Nephron (organoid): ENCODE measurements around the gene DOLK.
A peak's percentile ranks its signal among the peaks of the same experiment; 100 is the strongest.
"Not testable (repeated sequence)": the region's sequence is repeated elsewhere in the genome, so short reads cannot be mapped to it uniquely, and the experiment has no call there.

Experiments
- H3K27ac Mint-ChIP-seq, 3 experiments: 2 replicates each; pipeline ENCODE4 v1.8.0; 2020; ENCODE audit warnings: mixed read lengths in 3 of 3, mild to moderate bottlenecking in 2 of 3, moderate library complexity in 1 of 3
- H3K27me3 Mint-ChIP-seq: 2 replicates; pipeline ENCODE4 v1.8.0; 2021; ENCODE audit warnings: low read depth, mild to moderate bottlenecking, moderate library complexity, mixed read lengths
- H3K36me3 Mint-ChIP-seq: 2 replicates; pipeline ENCODE4 v1.8.0; 2020; ENCODE audit warnings: low read depth, mixed read lengths
- H3K4me1 Mint-ChIP-seq: 2 replicates; pipeline ENCODE4 v1.8.0; 2020; ENCODE audit warnings: mixed read lengths
- H3K4me3 Mint-ChIP-seq, 3 experiments: 2 replicates each; pipeline ENCODE4 v1.8.0; 2020; ENCODE audit warnings: mild to moderate bottlenecking in 3 of 3, mixed read lengths in 3 of 3, moderate library complexity in 2 of 3
- H3K9me3 Mint-ChIP-seq: 2 replicates; pipeline ENCODE4 v1.8.0; 2020; ENCODE audit warnings: mixed read lengths
- TF ChIP-seq, protein P1 (sequence below), 3 experiments: fragments of 200-600 bp; sonication (generic); IDR thresholded peaks; one replicate each; pipeline ENCODE4 v1.5.0; 2021; ENCODE audit warnings: antibody characterized with exemption in 3 of 3; ENCODE audit not compliant: unreplicated experiment in 3 of 3

Gene DOLK

DNA sequence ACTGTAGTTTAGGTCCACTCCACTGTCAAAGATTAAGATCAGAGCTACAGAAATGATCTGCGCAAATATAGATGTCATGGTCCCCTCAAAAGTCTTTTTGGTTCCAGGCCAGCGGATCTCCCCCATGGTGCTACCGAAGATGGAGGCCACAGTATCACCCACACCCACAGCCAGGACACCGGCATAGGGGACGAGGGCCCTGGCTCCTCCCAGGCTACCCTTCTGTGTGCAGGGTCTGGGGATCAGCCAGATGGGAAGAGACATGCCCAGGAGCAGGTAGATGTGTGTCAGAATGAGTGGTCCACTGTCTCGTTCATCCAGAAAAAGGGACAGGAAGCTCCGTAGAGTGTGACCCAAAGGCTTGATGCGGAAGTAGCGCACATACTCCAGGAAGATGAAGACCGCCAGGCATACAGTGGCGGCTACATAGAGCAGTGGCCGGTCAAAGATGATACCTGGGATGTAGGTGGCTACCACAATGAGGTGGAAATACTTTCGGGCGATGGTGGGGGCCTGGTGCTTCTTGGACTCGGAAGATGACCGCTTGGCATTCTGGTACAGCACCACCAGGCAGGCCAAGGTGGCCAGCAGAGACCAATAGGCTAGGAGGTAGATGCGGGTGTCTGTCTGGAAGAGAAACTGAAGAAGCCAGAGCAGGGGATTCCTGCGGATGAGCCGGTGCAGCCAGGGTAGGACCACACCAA, 1.5 kb downstream of the DOLK start:
- Mint-ChIP-seq H3K4me3 (peak overlapping the region; percentile 92 to 100 (median 97)), H3K27ac (peak overlapping the region; percentile 59 to 92 (median 85)), H3K9me3 (no peaks in the 10 kb centered on the region), H3K36me3 (peaks cover 15% of the 10 kb centered on the region), H3K4me1 (peaks cover 20% of the 10 kb centered on the region), H3K27me3 (no peaks in the 10 kb centered on the region)
- TF ChIP-seq, protein P1, sequence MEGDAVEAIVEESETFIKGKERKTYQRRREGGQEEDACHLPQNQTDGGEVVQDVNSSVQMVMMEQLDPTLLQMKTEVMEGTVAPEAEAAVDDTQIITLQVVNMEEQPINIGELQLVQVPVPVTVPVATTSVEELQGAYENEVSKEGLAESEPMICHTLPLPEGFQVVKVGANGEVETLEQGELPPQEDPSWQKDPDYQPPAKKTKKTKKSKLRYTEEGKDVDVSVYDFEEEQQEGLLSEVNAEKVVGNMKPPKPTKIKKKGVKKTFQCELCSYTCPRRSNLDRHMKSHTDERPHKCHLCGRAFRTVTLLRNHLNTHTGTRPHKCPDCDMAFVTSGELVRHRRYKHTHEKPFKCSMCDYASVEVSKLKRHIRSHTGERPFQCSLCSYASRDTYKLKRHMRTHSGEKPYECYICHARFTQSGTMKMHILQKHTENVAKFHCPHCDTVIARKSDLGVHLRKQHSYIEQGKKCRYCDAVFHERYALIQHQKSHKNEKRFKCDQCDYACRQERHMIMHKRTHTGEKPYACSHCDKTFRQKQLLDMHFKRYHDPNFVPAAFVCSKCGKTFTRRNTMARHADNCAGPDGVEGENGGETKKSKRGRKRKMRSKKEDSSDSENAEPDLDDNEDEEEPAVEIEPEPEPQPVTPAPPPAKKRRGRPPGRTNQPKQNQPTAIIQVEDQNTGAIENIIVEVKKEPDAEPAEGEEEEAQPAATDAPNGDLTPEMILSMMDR (IDR thresholded peaks at IDR 0.05; ENCODE audit: unreplicated experiment in 3 of 3): no peak

GRCh38 chr9:128944966-128945365, 2.4 kb downstream of the DOLK start:
- Mint-ChIP-seq H3K4me1 (peaks cover 20% of the 10 kb centered on the region), H3K4me3 (peak overlapping the region; percentile 32 to 63 (median 50)), H3K36me3 (peaks cover 11% of the 10 kb centered on the region)
- not testable (repeated sequence) for H3K27me3 Mint-ChIP-seq, H3K27ac Mint-ChIP-seq, H3K9me3 Mint-ChIP-seq

DNA sequence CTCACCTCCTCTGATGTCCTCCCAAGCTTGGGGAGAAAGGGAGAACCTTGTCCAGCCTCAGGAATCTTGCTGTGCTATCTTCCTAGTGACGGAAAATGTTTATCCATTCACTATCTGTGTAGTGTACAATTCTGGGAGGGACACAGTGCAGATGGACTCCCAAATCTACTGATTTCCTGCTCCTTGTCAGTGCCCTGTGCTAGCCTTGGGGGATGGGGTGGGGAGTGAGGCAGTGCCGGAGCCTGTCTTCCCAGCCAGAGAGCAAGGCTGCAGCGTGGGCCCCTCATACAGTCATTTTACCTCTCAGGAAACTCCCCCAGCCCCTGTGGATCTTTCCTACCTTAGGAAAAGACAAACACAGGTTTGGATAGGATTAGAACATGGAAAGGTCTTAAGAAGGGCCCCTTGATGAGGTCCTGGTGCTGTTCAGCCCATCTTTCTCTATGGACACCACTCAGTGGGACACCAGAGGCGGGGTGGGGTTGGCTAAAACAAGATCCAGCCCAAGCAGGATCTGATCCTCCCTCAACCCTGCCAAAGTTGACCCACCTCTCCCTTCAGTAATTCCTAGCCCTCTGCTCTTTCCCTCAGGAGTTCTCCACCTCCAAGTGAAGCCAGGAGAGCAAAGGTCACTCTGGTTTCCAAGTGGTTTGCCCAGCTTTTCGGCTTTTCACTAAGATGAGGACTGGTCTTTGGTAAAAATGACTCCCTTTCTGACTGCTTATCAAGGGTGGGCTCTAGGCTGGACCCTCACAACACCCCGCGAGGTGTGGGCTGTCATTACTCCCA, 3.4 kb downstream of the DOLK start:
- Mint-ChIP-seq H3K27me3 (no peaks in the 10 kb centered on the region), H3K4me3 (peak overlapping the region in 1 of 3 experiments; percentile 38)

DNA sequence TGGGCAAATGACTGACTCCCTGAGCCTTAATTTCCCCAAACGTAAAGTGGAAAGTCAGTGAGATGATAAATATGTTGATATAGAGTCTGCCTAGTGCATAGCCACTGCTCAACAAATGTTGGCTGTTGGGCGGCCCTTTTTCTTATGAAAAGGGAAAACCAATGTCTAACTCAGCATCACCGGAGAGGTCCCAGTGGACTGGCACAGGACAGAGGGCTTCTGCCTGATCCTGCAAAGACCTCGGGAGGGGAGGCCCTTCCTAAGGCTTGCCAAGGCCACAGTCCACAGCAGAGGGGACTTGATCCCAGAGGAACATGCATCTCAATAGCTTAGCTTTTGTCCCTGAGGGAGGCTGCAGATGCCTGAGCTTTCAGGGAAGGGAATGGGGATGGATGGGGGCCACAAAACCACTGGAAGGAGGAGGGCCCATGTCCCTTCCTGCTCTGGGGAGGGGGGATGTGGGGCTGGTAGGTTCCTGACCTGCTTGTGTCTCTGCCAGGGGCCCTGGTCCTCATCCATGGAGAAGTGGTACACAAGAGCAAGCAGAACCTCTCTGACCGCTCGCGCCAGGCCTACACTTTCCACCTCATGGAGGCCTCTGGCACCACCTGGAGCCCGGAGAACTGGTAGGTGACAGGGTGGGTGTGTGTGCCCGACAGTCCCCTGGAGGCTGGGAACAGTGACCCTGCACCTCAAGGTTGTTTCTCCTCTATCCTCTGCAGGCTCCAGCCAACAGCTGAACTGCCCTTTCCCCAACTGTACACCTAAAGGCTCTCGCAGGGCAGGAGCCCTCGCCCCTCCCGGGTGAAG, 6.3 kb downstream of the DOLK start:
- Mint-ChIP-seq H3K36me3 (peaks cover 5% of the 10 kb centered on the region), H3K27ac (no peak overlapping the region), H3K4me3 (no peak overlapping the region), H3K9me3 (no peaks in the 10 kb centered on the region), H3K4me1 (peaks cover 6% of the 10 kb centered on the region), H3K27me3 (no peaks in the 10 kb centered on the region)
- TF ChIP-seq, protein P1 (IDR thresholded peaks at IDR 0.05; ENCODE audit: unreplicated experiment in 3 of 3): no peak

More for the DNA sequence above, 3.4 kb downstream of the DOLK start:
- Mint-ChIP-seq H3K27ac (no peak overlapping the region), H3K36me3 (peaks cover 11% of the 10 kb centered on the region), H3K4me1 (peaks cover 20% of the 10 kb centered on the region), H3K9me3 (no peaks in the 10 kb centered on the region)
- TF ChIP-seq, protein P1 (IDR thresholded peaks at IDR 0.05; ENCODE audit: unreplicated experiment in 3 of 3): no peak

- H3K36me3 Mint-ChIP-seq: peaks cover under 1% of the 10 kb centered on the region
- no peak overlapping the region for H3K4me3 Mint-ChIP-seq
Measured at GRCh38 chr9:128940271-128940921, 7.0 kb downstream of the DOLK start.

More at GRCh38 chr9:128940271-128940921, 7.0 kb downstream of the DOLK start:
- TF ChIP-seq, protein P1 (IDR thresholded peaks at IDR 0.05; ENCODE audit: unreplicated experiment in 3 of 3): no peak
- H3K9me3 Mint-ChIP-seq: no peaks in the 10 kb centered on the region
- no peak overlapping the region for H3K27ac Mint-ChIP-seq
- no peaks in the 10 kb centered on the region for H3K27me3 Mint-ChIP-seq
- no peaks in the 10 kb centered on the region for H3K4me1 Mint-ChIP-seq
